H9 (cell line): ENCODE results near the gene ZNF771. TPM values are rescaled to one million over a fixed set of nuclear protein-coding genes. Genes with fewer than 3 reads are reported as not detected.

Source experiments
- DNase-seq: peaks from one replicate; pipeline ENCODE4 v3.0.0-alpha.2; 2017
- H2AFZ ChIP-seq: one replicate; pipeline ENCODE4 v1.6.1; 2013; ENCODE audit warnings: mild to moderate bottlenecking, low read length, control low read depth, moderate library complexity
- H2AK5ac ChIP-seq: 2 replicates; pipeline ENCODE4 v1.6.1; 2013; ENCODE audit warnings: low read length, control low read depth, mixed read lengths; ENCODE audit not compliant: insufficient read length
- H2BK120ac ChIP-seq: one replicate; pipeline ENCODE4 v1.6.1; 2013; ENCODE audit warnings: low read depth, mild to moderate bottlenecking, low read length, control low read depth, inconsistent platforms; ENCODE audit not compliant: poor library complexity, severe bottlenecking
- H2BK12ac ChIP-seq: 2 replicates; pipeline ENCODE4 v1.6.1; 2013; ENCODE audit warnings: low read length, control low read depth, mixed read lengths, low read depth; ENCODE audit not compliant: insufficient read length
- H2BK15ac ChIP-seq: 2 replicates; pipeline ENCODE4 v1.6.1; 2013; ENCODE audit warnings: low read depth, low read length, control low read depth
- H2BK20ac ChIP-seq: one replicate; pipeline ENCODE4 v1.6.1; 2013; ENCODE audit warnings: low read depth, mild to moderate bottlenecking, low read length, control low read depth, inconsistent platforms; ENCODE audit not compliant: poor library complexity, severe bottlenecking
- H2BK5ac ChIP-seq: 2 replicates; pipeline ENCODE4 v1.6.1; 2013; ENCODE audit warnings: low read length, control low read depth, mixed read lengths; ENCODE audit not compliant: insufficient read length
- H3K14ac ChIP-seq: 2 replicates; pipeline ENCODE4 v1.6.1; 2013; ENCODE audit warnings: low read length, control low read depth; ENCODE audit not compliant: insufficient read depth
- H3K18ac ChIP-seq: 2 replicates; pipeline ENCODE4 v1.6.1; 2013; ENCODE audit warnings: low read depth, mild to moderate bottlenecking, mixed read lengths, low read length, control low read depth; ENCODE audit not compliant: insufficient read length
- H3K23ac ChIP-seq: 2 replicates; pipeline ENCODE4 v1.6.1; 2013; ENCODE audit warnings: low read length, control low read depth, mixed read lengths, low read depth; ENCODE audit not compliant: insufficient read length
- H3K23me2 ChIP-seq: 2 replicates; pipeline ENCODE4 v1.6.1; 2013; ENCODE audit warnings: low read depth, mild to moderate bottlenecking, mixed read lengths, low read length, control low read depth; ENCODE audit not compliant: insufficient read length, poor library complexity, severe bottlenecking
- H3K27ac ChIP-seq: 2 replicates; pipeline ENCODE4 v1.5.1; 2013; ENCODE audit warnings: low read length, control low read depth, mixed read lengths, low read depth; ENCODE audit not compliant: insufficient read length
- H3K27me3 ChIP-seq: 2 replicates; pipeline ENCODE4 v1.6.1; 2013; ENCODE audit warnings: low read length, control low read depth, inconsistent platforms; ENCODE audit not compliant: insufficient read depth
- H3K4ac ChIP-seq: 2 replicates; pipeline ENCODE4 v1.6.1; 2013; ENCODE audit warnings: low read depth, mild to moderate bottlenecking, control low read depth, inconsistent platforms, low read length, moderate library complexity
- H3K4me1 ChIP-seq: 2 replicates; pipeline ENCODE4 v1.6.1; 2013; ENCODE audit warnings: low read length, control low read depth, inconsistent platforms; ENCODE audit not compliant: insufficient read depth
- H3K4me2 ChIP-seq: 2 replicates; pipeline ENCODE4 v1.6.1; 2013; ENCODE audit warnings: low read length, control low read depth, mixed read lengths; ENCODE audit not compliant: insufficient read length, insufficient read depth
- H3K56ac ChIP-seq: 2 replicates; pipeline ENCODE4 v1.6.1; 2013; ENCODE audit warnings: low read depth, mild to moderate bottlenecking, mixed read lengths, low read length, control low read depth; ENCODE audit not compliant: insufficient read length
- H3K79me1 ChIP-seq: 2 replicates; pipeline ENCODE4 v1.6.1; 2013; ENCODE audit warnings: low read depth, mild to moderate bottlenecking, moderate library complexity, low read length, control low read depth, inconsistent platforms; ENCODE audit not compliant: insufficient read depth, poor library complexity, severe bottlenecking
- H3K79me2 ChIP-seq: 2 replicates; pipeline ENCODE4 v1.6.1; 2013; ENCODE audit warnings: low read length, control low read depth, inconsistent platforms; ENCODE audit not compliant: insufficient read depth
- H3K9ac ChIP-seq: 2 replicates; pipeline ENCODE4 v1.6.1; 2013; ENCODE audit warnings: low read length, control low read depth, mixed read lengths; ENCODE audit not compliant: insufficient read length; ENCODE audit errors: extremely low read depth
- H3K9me3 ChIP-seq: one replicate; pipeline ENCODE4 v1.6.1; 2013; ENCODE audit warnings: low read depth, low read length, inconsistent platforms; ENCODE audit not compliant: control insufficient read depth
- H3T11ph ChIP-seq: one replicate; pipeline ENCODE4 v1.6.1; 2013; ENCODE audit warnings: mild to moderate bottlenecking, low read length, control low read depth, inconsistent platforms
- H4K20me1 ChIP-seq: one replicate; pipeline ENCODE4 v1.6.1; 2013; ENCODE audit not compliant: control insufficient read depth, insufficient read length, insufficient read depth
- H4K5ac ChIP-seq: 2 replicates; pipeline ENCODE4 v1.6.1; 2013; ENCODE audit warnings: low read depth, mild to moderate bottlenecking, mixed read lengths, low read length, control low read depth; ENCODE audit not compliant: insufficient read length
- H4K8ac ChIP-seq: replicated peaks from 2 replicates; pipeline ENCODE4 v1.6.1; 2013; ENCODE audit warnings: low read length, control low read depth, mixed read lengths, low read depth; ENCODE audit not compliant: insufficient read length
- H4K91ac ChIP-seq: 2 replicates; pipeline ENCODE4 v1.6.1; 2013; ENCODE audit warnings: low read depth, mild to moderate bottlenecking, moderate library complexity, mixed read lengths, low read length, control low read depth; ENCODE audit not compliant: insufficient read length
- H3K27ac Mint-ChIP-seq, 3 experiments: 2 replicates in 2 of 3; 3 replicates in 1 of 3; pipeline ENCODE4 v1.8.0; 2020 to 2021; ENCODE audit warnings: mixed read lengths in 3 of 3, mild to moderate bottlenecking in 1 of 3, moderate library complexity in 1 of 3
- H3K27me3 Mint-ChIP-seq: 2 replicates; pipeline ENCODE4 v1.8.0; 2021; ENCODE audit warnings: low read depth, mild to moderate bottlenecking, moderate library complexity, mixed read lengths
- H3K36me3 Mint-ChIP-seq, 3 experiments: 2 replicates in 2 of 3; 3 replicates in 1 of 3; pipeline ENCODE4 v1.8.0; 2020 to 2021; ENCODE audit warnings: low read depth in 3 of 3, mixed read lengths in 3 of 3; ENCODE audit not compliant: insufficient read depth in 1 of 3
- H3K4me1 Mint-ChIP-seq, 2 experiments: 2 replicates each; pipeline ENCODE4 v1.8.0; 2020; ENCODE audit warnings: mixed read lengths in 2 of 2
- H3K4me3 Mint-ChIP-seq, 2 experiments: 2 replicates in 1 of 2; 3 replicates in 1 of 2; pipeline ENCODE4 v1.8.0; 2020 to 2021; ENCODE audit warnings: mild to moderate bottlenecking in 2 of 2, mixed read lengths in 2 of 2, moderate library complexity in 1 of 2
- H3K9me3 Mint-ChIP-seq, 2 experiments: 2 replicates in 1 of 2; 3 replicates in 1 of 2; pipeline ENCODE4 v1.8.0; 2020; ENCODE audit warnings: mild to moderate bottlenecking in 2 of 2, mixed read lengths in 2 of 2, moderate library complexity in 1 of 2
- WGBS: extraction: QIAGEN DNeasy Blood & Tissue Kit; methylation state at CpG from one replicate; pipeline ENCODE4 v1.1.7; 2013; ENCODE audit warnings: missing lambda C conversion rate, low lambda C conversion rate, mixed read lengths; ENCODE audit not compliant: insufficient read length; ENCODE audit errors: extremely low coverage; 5-methylcytosine and 5-hydroxymethylcytosine counted together
- total RNA-seq: library from RNA; stranded (reverse); gene quantifications from 2 replicates; pipeline ENCODE4 v1.2.1, GENCODE V29; 2021
- TF ChIP-seq, protein P1 (sequence below): fragments of 200-600 bp; sonication (generic); conservative IDR thresholded peaks from 3 replicates; pipeline ENCODE4 v1.8.0; 2021; ENCODE audit warnings: antibody characterized with exemption, mild to moderate bottlenecking

Gene ZNF771
- total RNA-seq, 1 experiment from 2014 or later, result 10.5 TPM

- Histone ChIP-seq H3K79me1 (no peaks in the 10 kb centered on the region), H4K91ac (no peak overlapping the region), H3K23ac (no peak overlapping the region), H2AK5ac (no peak overlapping the region), H3K9ac (no peak overlapping the region), H2BK20ac (no peak overlapping the region), H2AFZ (no peak overlapping the region), H3T11ph (no peak overlapping the region), H3K56ac (no peak overlapping the region), H4K20me1 (no peaks in the 10 kb centered on the region), H3K14ac (no peak overlapping the region), H4K8ac (no peak overlapping the region), H3K27ac (no peak overlapping the region), H2BK15ac (no peak overlapping the region), H2BK120ac (no peak overlapping the region), H3K27me3 (no peaks in the 10 kb centered on the region), H2BK12ac (no peak overlapping the region), H4K5ac (no peak overlapping the region), H3K4me1 (no peaks in the 10 kb centered on the region), H3K79me2 (0 out of 2 replicates have a peak, but pooled peaks cover 1% of the 10 kb centered on the region), H3K9me3 (no peaks in the 10 kb centered on the region), H3K23me2 (peaks cover 8% of the 10 kb centered on the region), H3K4me2 (no peak overlapping the region), H2BK5ac (no peak overlapping the region), H3K4ac (no peak overlapping the region), H3K18ac (no peak overlapping the region)
- peaks cover 9 to 17% of the 10 kb centered on the region in 2 experiments for H3K4me1 Mint-ChIP-seq
- WGBS, result no CpG with 5 or more reads among the region's 5 CpGs
- 0 out of 7 replicates have a peak overlapping the region, but pooled peaks of 1 of the 3 experiments have one; percentile 10 for H3K27ac Mint-ChIP-seq
- no peak for DNase-seq
- no peaks in the 10 kb centered on the region; the same call in 1 of the 2 replicates for H3K27me3 Mint-ChIP-seq
- TF ChIP-seq, protein P1, sequence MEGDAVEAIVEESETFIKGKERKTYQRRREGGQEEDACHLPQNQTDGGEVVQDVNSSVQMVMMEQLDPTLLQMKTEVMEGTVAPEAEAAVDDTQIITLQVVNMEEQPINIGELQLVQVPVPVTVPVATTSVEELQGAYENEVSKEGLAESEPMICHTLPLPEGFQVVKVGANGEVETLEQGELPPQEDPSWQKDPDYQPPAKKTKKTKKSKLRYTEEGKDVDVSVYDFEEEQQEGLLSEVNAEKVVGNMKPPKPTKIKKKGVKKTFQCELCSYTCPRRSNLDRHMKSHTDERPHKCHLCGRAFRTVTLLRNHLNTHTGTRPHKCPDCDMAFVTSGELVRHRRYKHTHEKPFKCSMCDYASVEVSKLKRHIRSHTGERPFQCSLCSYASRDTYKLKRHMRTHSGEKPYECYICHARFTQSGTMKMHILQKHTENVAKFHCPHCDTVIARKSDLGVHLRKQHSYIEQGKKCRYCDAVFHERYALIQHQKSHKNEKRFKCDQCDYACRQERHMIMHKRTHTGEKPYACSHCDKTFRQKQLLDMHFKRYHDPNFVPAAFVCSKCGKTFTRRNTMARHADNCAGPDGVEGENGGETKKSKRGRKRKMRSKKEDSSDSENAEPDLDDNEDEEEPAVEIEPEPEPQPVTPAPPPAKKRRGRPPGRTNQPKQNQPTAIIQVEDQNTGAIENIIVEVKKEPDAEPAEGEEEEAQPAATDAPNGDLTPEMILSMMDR, result no peak
- no peak overlapping the region for H3K4me3 Mint-ChIP-seq
- H3K36me3 Mint-ChIP-seq, result peaks cover 23 to 38% (median 38%) of the 10 kb centered on the region in 3 experiments; a peak in 6 of 7 replicates
- H3K9me3 Mint-ChIP-seq, result no peaks in the 10 kb centered on the region
These were observed 6.8 kb downstream of the ZNF771 start for GRCh38 chr16:30414159-30414558.
